Thyroid gland (tissue), 4 donors: ENCODE data around the gene C1orf167. TPM values are rescaled to one million over a fixed set of nuclear protein-coding genes. Genes with fewer than 3 reads are reported as not detected.
A peak's percentile ranks its signal among the peaks of the same experiment; 100 is the strongest.

ENCODE experiments used
- DNase-seq, 2 donors: peaks; one replicate each; pipeline ENCODE4 v3.0.0-alpha.2; 2019
- H3K27ac ChIP-seq, 3 donors: fragments of 200-600 bp; sonication (generic); 1 replicate in 2 of 3; 2 replicates in 1 of 3; pipeline ENCODE4 v1.5.1; 2016 to 2019; ENCODE audit warnings: mild to moderate bottlenecking in 1 of 3, moderate library complexity in 1 of 3
- H3K27me3 ChIP-seq: fragments of 200-600 bp; sonication (generic); one replicate; pipeline ENCODE4 v1.5.1; 2019
- H3K36me3 ChIP-seq, 2 donors: fragments of 200-600 bp; sonication (generic); one replicate each; pipeline ENCODE4 v1.5.1; 2016 to 2019
- H3K4me1 ChIP-seq, 2 donors: fragments of 200-600 bp; sonication (generic); one replicate each; pipeline ENCODE4 v1.5.1; 2017 to 2019
- H3K4me3 ChIP-seq, 3 donors: fragments of 200-600 bp; sonication (generic); replicated peaks in 1 of 3; 1 replicate in 2 of 3; 2 replicates in 1 of 3; pipeline ENCODE4 v1.5.1; 2016; ENCODE audit warnings: mild to moderate bottlenecking in 1 of 3
- H3K9me3 ChIP-seq: fragments of 200-600 bp; sonication (generic); one replicate; pipeline ENCODE4 v1.5.1; 2017
- POLR2A ChIP-seq, 2 donors: fragments of 450-650 bp; IDR thresholded peaks; one replicate each; pipeline ENCODE4 v1.6.1; 2017; ENCODE audit warnings: antibody characterized with exemption in 2 of 2, mild to moderate bottlenecking in 2 of 2, moderate library complexity in 1 of 2
- WGBS, 2 donors: methylation state at CpG; one replicate each; pipeline ENCODE4 v1.1.5; 2017; 5-methylcytosine and 5-hydroxymethylcytosine counted together
- intact Hi-C: fragments of 100-400 bp; cut with DNase I; formaldehyde crosslinking; loops from one replicate; pipeline ENCODE4 v1.15.1; 2023
- total RNA-seq, 4 donors: library from RNA; depleted of rRNA; stranded (reverse); fragments of >200 nt; gene quantifications; one replicate each; pipeline ENCODE4 v1.2.3, GENCODE V29; 2016
- TF ChIP-seq, protein P1 (sequence below), 6 experiments: fragments of 200-600 bp in 3 of 6; fragments of 450-650 bp in 3 of 6; sonication (generic) in 3 of 6; IDR thresholded peaks; one replicate each; pipeline ENCODE4 v1.5.1; 2016 to 2019; ENCODE audit warnings: antibody characterized with exemption in 6 of 6, mild to moderate bottlenecking in 2 of 6, inconsistent platforms in 1 of 6, moderate library complexity in 1 of 6

The C1orf167 gene
- total RNA-seq, 4 donors from 2014 or later: 0.22 to 6.3 TPM; not detected in 2

DNA sequence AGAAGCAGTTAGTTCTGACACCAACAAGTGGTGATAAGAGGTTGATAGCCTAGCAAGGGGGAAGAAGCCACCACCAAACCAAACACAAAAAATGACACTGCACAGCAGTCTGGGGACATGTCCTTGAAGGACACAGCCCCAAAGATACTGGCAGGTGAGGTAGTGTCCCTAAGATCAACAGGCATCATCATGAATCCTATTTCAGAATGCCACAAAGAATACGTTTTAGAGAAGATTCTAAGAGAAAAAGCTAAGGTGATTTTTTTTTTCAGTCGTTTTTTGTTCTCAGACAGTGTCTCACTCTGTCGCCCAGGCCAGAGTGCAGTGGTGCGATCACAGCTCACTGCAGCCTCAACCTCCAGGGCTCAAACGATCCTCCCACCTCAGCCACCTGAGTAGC lies 24.2 kb downstream of the C1orf167 start:
- Histone ChIP-seq H3K4me3 (no peak overlapping the region), H3K4me1 (peaks cover 57 to 71% of the 10 kb centered on the region in 2 donors), H3K27me3 (no peaks in the 10 kb centered on the region), H3K36me3 (peaks cover 0 to 5% of the 10 kb centered on the region in 2 donors), H3K27ac (peak overlapping the region; percentile 60 to 97 (median 97)), H3K9me3 (no peaks in the 10 kb centered on the region)
- TF ChIP-seq POLR2A (IDR thresholded peaks at IDR 0.05): no peak
- TF ChIP-seq, protein P1, sequence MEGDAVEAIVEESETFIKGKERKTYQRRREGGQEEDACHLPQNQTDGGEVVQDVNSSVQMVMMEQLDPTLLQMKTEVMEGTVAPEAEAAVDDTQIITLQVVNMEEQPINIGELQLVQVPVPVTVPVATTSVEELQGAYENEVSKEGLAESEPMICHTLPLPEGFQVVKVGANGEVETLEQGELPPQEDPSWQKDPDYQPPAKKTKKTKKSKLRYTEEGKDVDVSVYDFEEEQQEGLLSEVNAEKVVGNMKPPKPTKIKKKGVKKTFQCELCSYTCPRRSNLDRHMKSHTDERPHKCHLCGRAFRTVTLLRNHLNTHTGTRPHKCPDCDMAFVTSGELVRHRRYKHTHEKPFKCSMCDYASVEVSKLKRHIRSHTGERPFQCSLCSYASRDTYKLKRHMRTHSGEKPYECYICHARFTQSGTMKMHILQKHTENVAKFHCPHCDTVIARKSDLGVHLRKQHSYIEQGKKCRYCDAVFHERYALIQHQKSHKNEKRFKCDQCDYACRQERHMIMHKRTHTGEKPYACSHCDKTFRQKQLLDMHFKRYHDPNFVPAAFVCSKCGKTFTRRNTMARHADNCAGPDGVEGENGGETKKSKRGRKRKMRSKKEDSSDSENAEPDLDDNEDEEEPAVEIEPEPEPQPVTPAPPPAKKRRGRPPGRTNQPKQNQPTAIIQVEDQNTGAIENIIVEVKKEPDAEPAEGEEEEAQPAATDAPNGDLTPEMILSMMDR (IDR thresholded peaks at IDR 0.05): no peak
- peak; percentile 46 to 58 for DNase-seq
- 30 to 40% methylated on average over 5 of the region's 5 CpGs for WGBS, 2 donors
- intact Hi-C loops: no loop called here

DNA sequence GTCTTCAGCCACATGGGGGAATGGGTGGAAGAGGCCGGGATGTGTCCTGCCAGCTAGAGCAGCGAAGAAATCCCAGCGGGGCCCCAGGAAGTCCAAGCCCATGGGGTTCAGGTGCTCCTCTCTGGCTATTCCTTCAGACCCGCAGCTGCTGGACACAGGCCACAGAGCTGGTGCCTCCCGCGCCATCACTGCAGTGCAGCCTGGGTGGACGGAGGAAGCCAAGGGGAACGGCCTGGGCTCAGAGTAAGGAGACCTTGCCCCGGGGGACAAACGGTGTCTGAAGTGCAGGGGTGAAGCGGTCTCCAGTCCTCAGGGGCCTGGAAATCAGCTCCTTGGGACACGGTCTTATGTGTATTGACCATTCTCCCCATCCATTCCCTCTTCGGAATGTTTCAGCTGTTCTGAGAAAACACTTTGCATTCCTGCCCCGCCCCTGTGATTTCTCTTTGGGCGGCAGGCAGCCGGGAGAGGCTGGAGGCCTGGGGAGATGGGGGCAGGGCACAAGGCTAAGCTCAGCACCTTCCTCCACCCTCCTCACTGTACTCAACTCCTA lies 25.3 kb downstream of the C1orf167 start:
- Histone ChIP-seq H3K4me1 (peaks cover 60 to 83% of the 10 kb centered on the region in 2 donors), H3K4me3 (no peak overlapping the region)
- 3 to 22% methylated on average over 15 of the region's 16 CpGs for WGBS, 2 donors

DNA sequence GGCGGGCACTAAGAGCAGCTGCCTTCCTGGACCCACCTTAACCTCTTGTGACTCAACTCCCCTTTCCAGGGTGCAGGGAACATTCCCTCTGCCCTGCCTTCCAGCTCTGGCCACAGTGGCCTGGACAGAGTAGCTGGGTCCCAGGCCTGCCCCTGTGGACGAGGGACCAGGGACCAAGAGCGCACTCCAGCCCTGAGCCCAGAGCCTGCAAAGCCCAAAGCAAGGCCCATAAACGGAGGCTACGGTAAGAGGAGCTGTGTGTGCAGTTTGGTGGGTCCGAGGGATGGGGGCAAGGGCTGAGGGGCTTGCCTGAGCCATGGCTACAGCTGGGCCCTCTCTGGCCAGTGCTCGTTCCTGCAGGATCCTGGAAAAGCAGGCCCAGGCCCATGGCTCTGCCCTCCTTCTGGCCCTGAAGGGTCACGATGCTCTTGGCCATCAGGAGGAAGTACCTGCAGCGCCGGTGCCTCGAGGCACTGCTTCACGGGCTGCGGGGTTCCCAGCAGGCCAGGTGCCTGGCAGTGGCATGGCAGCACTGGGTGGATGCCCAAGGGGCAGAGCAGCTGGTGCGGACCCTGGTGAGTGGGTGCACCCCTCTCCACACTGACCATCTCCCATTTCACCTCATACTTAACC lies 25.9 kb downstream of the C1orf167 start:
- 42 to 66% methylated on average over 3 to 7 of the region's 14 CpGs for WGBS, 2 donors
- peak in 1 of 2 donors; percentile 29 for TF ChIP-seq POLR2A (IDR thresholded peaks at IDR 0.05)
- TF ChIP-seq, protein P1 (IDR thresholded peaks at IDR 0.05): no peak
- intact Hi-C loops: no loop called here
- H3K9me3 ChIP-seq: no peaks in the 10 kb centered on the region
- peaks cover 60 to 83% of the 10 kb centered on the region in 2 donors for H3K4me1 ChIP-seq
- H3K36me3 ChIP-seq: peaks cover 0 to 14% of the 10 kb centered on the region in 2 donors
- no peaks in the 10 kb centered on the region for H3K27me3 ChIP-seq
- H3K4me3 ChIP-seq: no peak overlapping the region
- peak overlapping the region; percentile 78 to 97 (median 97) for H3K27ac ChIP-seq
- no peak for DNase-seq

More for the DNA sequence above, 25.3 kb downstream of the C1orf167 start:
- Histone ChIP-seq H3K27ac (peak overlapping the region; percentile 78 to 97 (median 97)), H3K36me3 (peaks cover 0 to 12% of the 10 kb centered on the region in 2 donors), H3K9me3 (no peaks in the 10 kb centered on the region), H3K27me3 (no peaks in the 10 kb centered on the region)
- peak; percentile 94 to 95 for DNase-seq
- intact Hi-C loops: no loop called here
- peak in 1 of 2 donors; percentile 46 for TF ChIP-seq POLR2A (IDR thresholded peaks at IDR 0.05)
- TF ChIP-seq, protein P1 (IDR thresholded peaks at IDR 0.05): peak in 1 of 6 experiments; percentile 2

DNA sequence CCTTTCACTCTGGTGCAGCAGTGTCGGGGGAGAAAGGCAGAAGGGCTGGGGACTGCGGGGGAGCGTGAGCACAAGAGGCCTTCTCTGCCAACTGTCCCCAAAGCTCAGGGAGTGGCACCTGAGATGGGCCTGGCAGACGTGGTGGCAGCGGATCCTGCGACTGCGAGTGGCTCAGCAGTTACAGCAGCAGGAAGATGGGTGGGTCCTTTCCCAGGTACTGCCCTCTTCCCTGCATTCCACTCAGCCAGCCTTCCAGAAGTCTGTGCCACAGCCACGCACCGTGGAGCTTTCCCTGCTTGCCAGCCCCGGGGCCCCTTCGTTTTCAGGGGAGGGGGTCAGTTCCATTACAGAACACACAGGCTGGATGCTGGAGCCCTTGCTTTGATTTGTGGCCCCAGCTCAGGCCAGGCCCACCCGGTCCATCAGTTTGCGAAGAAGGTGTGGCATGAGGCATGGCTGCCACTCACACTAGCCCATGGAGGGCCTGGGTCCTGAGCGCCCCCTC lies 26.6 kb downstream of the C1orf167 start:
- no peaks in the 10 kb centered on the region for H3K9me3 ChIP-seq
- intact Hi-C loops: no loop called here
- H3K4me3 ChIP-seq: no peak overlapping the region
- peaks cover 60 to 83% of the 10 kb centered on the region in 2 donors for H3K4me1 ChIP-seq
- peaks cover 2 to 17% of the 10 kb centered on the region in 2 donors for H3K36me3 ChIP-seq
- H3K27ac ChIP-seq: peak overlapping the region; percentile 78 to 97 (median 97)
- peak in 1 of 2 donors; percentile 56 for TF ChIP-seq POLR2A (IDR thresholded peaks at IDR 0.05)
- TF ChIP-seq, protein P1 (IDR thresholded peaks at IDR 0.05): no peak
- WGBS, 2 donors: 44 to 57% methylated on average over 7 to 12 of the region's 14 CpGs
- peak; percentile 70 to 75 for DNase-seq
- no peaks in the 10 kb centered on the region for H3K27me3 ChIP-seq
